ENCODE results near the gene LRFN5. TPM values are rescaled to one million over a fixed set of nuclear protein-coding genes. Genes with fewer than 3 reads are reported as not detected.

Gene LRFN5
- not detected in 5 replicates for total RNA-seq (2022; extraction: Qiagen RNA extraction)

DNA sequence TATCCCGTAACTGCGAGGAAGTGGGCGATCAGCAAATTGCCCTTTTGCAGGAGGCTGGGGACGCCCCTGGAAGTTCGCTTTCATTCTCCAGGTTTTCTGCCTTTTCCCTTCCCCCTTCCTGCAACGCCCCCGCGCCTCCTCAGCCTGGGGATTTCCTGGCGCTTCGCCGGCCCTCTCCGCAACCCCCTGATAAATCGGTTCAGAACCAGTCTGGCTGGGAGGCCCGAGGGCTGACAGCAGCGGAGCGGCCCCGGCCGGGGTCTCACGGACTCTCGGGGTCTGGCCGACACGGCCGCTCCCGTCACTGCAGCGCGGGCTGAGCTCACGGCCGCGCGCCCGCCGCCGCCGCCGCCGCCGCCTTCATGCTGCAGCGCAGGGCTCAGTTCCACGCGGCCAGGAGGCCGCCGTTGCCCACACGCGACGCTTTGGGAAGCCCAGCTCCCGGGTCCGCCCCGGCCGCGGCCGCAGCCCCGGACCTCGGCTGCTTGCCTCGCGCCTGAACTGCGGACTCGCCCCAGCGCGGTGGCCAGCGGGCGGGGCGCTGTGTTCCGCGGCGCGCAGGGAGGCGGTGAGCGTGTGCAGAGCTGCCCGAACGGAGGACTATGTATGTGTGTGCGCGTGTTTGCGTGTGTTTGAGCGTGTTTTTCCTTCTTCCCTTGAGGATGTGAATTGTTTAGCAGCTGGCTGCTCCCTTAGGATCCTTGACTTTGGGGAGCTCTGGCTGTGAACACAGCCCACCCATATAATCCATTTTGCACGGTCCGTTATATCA, at the start of gene LRFN5:
LRFN5 (plus strand) TSS at position 345 of the 772 bp plus-strand sequence.

Data from A549 treated with Hydrocortisone at 1 μM for 4 hours (cell line).